ENCODE data around the gene CHPF2. TPM values are rescaled to one million over a fixed set of nuclear protein-coding genes. Genes with fewer than 3 reads are reported as not detected.
A peak's percentile ranks its signal among the peaks of the same experiment; 100 is the strongest.

The CHPF2 gene
- total RNA-seq, 5 donors from 2014 or later (not counting 1 experiment from before 2014, with no cell fraction given), result 34.2 to 66.1 (median 64.1) TPM

DNA sequence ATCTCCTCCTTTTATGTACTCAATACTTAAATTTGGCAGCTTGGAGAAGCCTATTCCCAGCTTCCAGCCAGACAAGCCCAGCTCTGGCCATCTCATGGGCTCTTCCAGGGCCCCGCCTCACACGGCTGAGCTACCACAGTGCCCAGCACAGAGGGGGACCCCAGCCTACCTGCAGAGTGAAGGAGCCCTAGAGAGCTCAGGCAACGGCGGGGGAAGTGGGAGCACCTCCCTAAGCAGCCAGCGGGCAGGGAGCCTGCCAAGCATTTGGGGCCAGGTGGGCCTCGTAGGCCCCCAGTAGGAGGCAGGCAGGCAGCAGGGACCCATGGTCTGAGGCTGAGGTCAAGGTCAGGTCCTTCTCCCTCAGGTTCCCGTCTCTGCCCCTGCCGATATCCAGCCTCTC is 45.3 kb downstream of the CHPF2 start:
- peaks cover 8 to 27% of the 10 kb centered on the region in 2 donors for H3K27me3 Mint-ChIP-seq
- peak overlapping the region in 1 of 2 donors; percentile 78 for H3K27ac Mint-ChIP-seq
- POLR2A ChIA-PET, result no interaction called here
- 89% methylated on average over 4 of the region's 8 CpGs for WGBS (ENCODE audit: insufficient coverage)
- Histone ChIP-seq H3K27me3 (replicated peaks in 1 of 2; ENCODE audit: control insufficient read depth in 2 of 2, extremely low read depth in 1 of 2, insufficient read depth in 2 of 2, low read length in 1 of 2) (peaks cover 0 to 39% of the 10 kb centered on the region in 2 experiments), H3K27ac (ENCODE audit: low read length) (no peak overlapping the region), H3K36me3 (ENCODE audit: control insufficient read depth in 2 of 2, extremely low read depth in 1 of 2, insufficient read depth in 1 of 2, low read length in 1 of 2) (no peaks in the 10 kb centered on the region), H3K4me1 (ENCODE audit: control insufficient read depth in 1 of 2, extremely low read depth in 1 of 2, insufficient read depth in 2 of 2, low read length in 2 of 2) (peaks cover 0 to 28% of the 10 kb centered on the region in 2 experiments), H3K9me3 (no peaks in the 10 kb centered on the region), H3K4me3 (ENCODE audit: control insufficient read depth in 1 of 2, extremely low read depth in 1 of 2, low read length in 1 of 2) (peak overlapping the region in 1 of 2 donors; percentile 54)
- ATAC-seq (replicated peaks in 1 of 4) (no peak), DNase-seq (no peak)
- no peaks in the 10 kb centered on the region for H3K36me3 Mint-ChIP-seq
- CTCF ChIA-PET, result interaction anchor here in 1 of 2 donors (1.6 kb wide), 1 partner anchor 32 kb away, joined by 3 read pairs; no protein-coding TSS in a partner anchor
- H3K4me1 Mint-ChIP-seq, result peaks cover 26 to 33% (median 29%) of the 10 kb centered on the region in 3 donors
- peak overlapping the region; percentile 77 to 81 (median 78) for H3K4me3 Mint-ChIP-seq
- no peaks in the 10 kb centered on the region for H3K9me3 Mint-ChIP-seq

DNA sequence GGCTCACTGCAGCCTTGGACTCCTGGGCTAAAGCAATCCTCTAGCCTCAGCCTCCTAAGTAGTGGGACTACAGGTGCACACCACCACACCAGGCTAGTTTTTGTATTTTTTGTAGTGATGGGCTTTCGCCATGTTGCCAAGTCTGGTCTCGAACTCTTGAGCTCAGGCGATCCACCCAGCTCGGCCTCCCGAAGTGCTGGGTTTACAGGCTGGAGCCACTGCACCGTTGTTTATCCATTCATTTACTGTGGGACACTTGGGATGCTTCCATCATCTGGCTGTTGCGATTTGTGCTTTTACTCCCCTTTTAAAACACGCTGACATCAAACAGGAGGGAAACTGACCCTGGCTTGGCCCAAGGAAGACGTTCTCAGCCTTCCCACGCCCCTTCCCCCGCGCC is 46.7 kb downstream of the CHPF2 start:
- Histone ChIP-seq H3K27ac (ENCODE audit: low read length) (no peak overlapping the region), H3K27me3 (replicated peaks in 1 of 2; ENCODE audit: control insufficient read depth in 2 of 2, extremely low read depth in 1 of 2, insufficient read depth in 2 of 2, low read length in 1 of 2) (peaks cover 2 to 41% of the 10 kb centered on the region in 2 experiments), H3K36me3 (ENCODE audit: control insufficient read depth in 2 of 2, extremely low read depth in 1 of 2, insufficient read depth in 1 of 2, low read length in 1 of 2) (no peaks in the 10 kb centered on the region), H3K4me1 (ENCODE audit: control insufficient read depth in 1 of 2, extremely low read depth in 1 of 2, insufficient read depth in 2 of 2, low read length in 2 of 2) (peaks cover 0 to 24% of the 10 kb centered on the region in 2 experiments), H3K4me3 (ENCODE audit: control insufficient read depth in 1 of 2, extremely low read depth in 1 of 2, low read length in 1 of 2) (no peak overlapping the region), H3K9me3 (no peaks in the 10 kb centered on the region)
- peaks cover 22 to 25% (median 24%) of the 10 kb centered on the region in 3 donors for H3K4me1 Mint-ChIP-seq
- WGBS (ENCODE audit: insufficient coverage), result 87% methylated on average over 12 of the region's 12 CpGs
- H3K27ac Mint-ChIP-seq, result peak overlapping the region; percentile 13 to 39
- ATAC-seq (replicated peaks in 1 of 4), result no peak
- DNase-seq, result no peak
- peaks cover 8 to 30% of the 10 kb centered on the region in 2 donors for H3K27me3 Mint-ChIP-seq
- no peaks in the 10 kb centered on the region for H3K36me3 Mint-ChIP-seq
- H3K9me3 Mint-ChIP-seq, result no peaks in the 10 kb centered on the region
- ChIA-PET POLR2A (no interaction called here), CTCF (no interaction called here)
- H3K4me3 Mint-ChIP-seq, result peak overlapping the region in 1 of 3 donors; percentile 78

- H3K4me1 Mint-ChIP-seq, result peaks cover 18 to 24% (median 22%) of the 10 kb centered on the region in 3 donors
- CTCF ChIA-PET, result no interaction called here
- Histone ChIP-seq H3K9me3 (no peaks in the 10 kb centered on the region), H3K27me3 (replicated peaks in 1 of 2; ENCODE audit: control insufficient read depth in 2 of 2, extremely low read depth in 1 of 2, insufficient read depth in 2 of 2, low read length in 1 of 2) (peaks cover 2 to 41% of the 10 kb centered on the region in 2 experiments), H3K27ac (ENCODE audit: low read length) (no peak overlapping the region), H3K36me3 (ENCODE audit: control insufficient read depth in 2 of 2, extremely low read depth in 1 of 2, insufficient read depth in 1 of 2, low read length in 1 of 2) (no peaks in the 10 kb centered on the region), H3K4me1 (ENCODE audit: control insufficient read depth in 1 of 2, extremely low read depth in 1 of 2, insufficient read depth in 2 of 2, low read length in 2 of 2) (peaks cover 0 to 24% of the 10 kb centered on the region in 2 experiments), H3K4me3 (ENCODE audit: control insufficient read depth in 1 of 2, extremely low read depth in 1 of 2, low read length in 1 of 2) (no peak overlapping the region)
- 78% methylated on average over 2 of the region's 5 CpGs for WGBS (ENCODE audit: insufficient coverage)
- H3K27me3 Mint-ChIP-seq, result peaks cover 8 to 30% of the 10 kb centered on the region in 2 donors
- ATAC-seq (replicated peaks in 1 of 4) (no peak), DNase-seq (no peak)
- no peaks in the 10 kb centered on the region for H3K36me3 Mint-ChIP-seq
- no peak overlapping the region for H3K4me3 Mint-ChIP-seq
- POLR2A ChIA-PET, result interaction anchor here in 1 of 2 donors (0.7 kb wide), 1 partner anchor 53 kb away, joined by 3 read pairs; the partner anchor contains the start of gene ABCF2
- H3K27ac Mint-ChIP-seq, result no peak overlapping the region
- no peaks in the 10 kb centered on the region for H3K9me3 Mint-ChIP-seq
Observed at GRCh38 chr7:151279868-151280267, 47.6 kb downstream of the CHPF2 start.

GRCh38 chr7:151280388-151281019 is 48.2 kb downstream of the CHPF2 start:
- DNase-seq (no peak), ATAC-seq (replicated peaks in 1 of 4) (no peak)
- peaks cover 0 to 20% of the 10 kb centered on the region in 2 experiments for H3K4me1 ChIP-seq (ENCODE audit: control insufficient read depth in 1 of 2, extremely low read depth in 1 of 2, insufficient read depth in 2 of 2, low read length in 2 of 2)
- Mint-ChIP-seq H3K4me3 (no peak overlapping the region), H3K4me1 (peaks cover 12 to 18% (median 17%) of the 10 kb centered on the region in 3 donors), H3K36me3 (no peaks in the 10 kb centered on the region), H3K27me3 (peaks cover 8 to 30% of the 10 kb centered on the region in 2 donors), H3K27ac (no peak overlapping the region), H3K9me3 (no peaks in the 10 kb centered on the region)
- POLR2A ChIA-PET, result interaction anchor here in 1 of 2 donors (0.6 kb wide), 1 partner anchor 37 kb away, joined by 11 read pairs; no protein-coding TSS in a partner anchor
- WGBS (ENCODE audit: insufficient coverage), result 82% methylated on average over 9 of the region's 9 CpGs
- no peaks in the 10 kb centered on the region for H3K9me3 ChIP-seq
- H3K36me3 ChIP-seq (ENCODE audit: control insufficient read depth in 2 of 2, extremely low read depth in 1 of 2, insufficient read depth in 1 of 2, low read length in 1 of 2), result no peaks in the 10 kb centered on the region
- H3K4me3 ChIP-seq (ENCODE audit: control insufficient read depth in 1 of 2, extremely low read depth in 1 of 2, low read length in 1 of 2), result no peak overlapping the region
- peaks cover 2 to 38% of the 10 kb centered on the region in 2 experiments for H3K27me3 ChIP-seq (replicated peaks in 1 of 2; ENCODE audit: control insufficient read depth in 2 of 2, extremely low read depth in 1 of 2, insufficient read depth in 2 of 2, low read length in 1 of 2)
- H3K27ac ChIP-seq (ENCODE audit: low read length), result no peak overlapping the region
- CTCF ChIA-PET, result no interaction called here

DNA sequence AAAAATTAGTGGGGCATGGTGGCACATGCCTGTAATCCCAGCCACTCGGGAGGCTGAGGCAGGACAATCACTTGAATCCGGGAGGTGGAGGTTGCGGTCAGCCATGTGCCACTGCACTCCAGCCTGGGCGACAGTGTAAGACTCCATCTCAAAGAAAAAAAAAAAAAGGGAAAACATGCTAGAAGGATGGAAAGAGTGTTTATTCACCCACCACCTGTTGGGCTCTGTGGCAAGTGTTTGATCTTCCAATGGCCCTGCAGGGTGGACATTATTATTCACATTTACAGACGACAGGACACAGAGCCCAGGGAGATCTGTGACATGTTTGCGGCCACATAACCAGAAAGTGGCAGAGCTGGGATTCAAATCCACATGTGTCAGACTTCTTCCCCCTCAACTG is 49.4 kb downstream of the CHPF2 start:
- no peaks in the 10 kb centered on the region for H3K36me3 ChIP-seq (ENCODE audit: control insufficient read depth in 2 of 2, extremely low read depth in 1 of 2, insufficient read depth in 1 of 2, low read length in 1 of 2)
- ATAC-seq (replicated peaks in 1 of 4) (no peak), DNase-seq (no peak)
- Mint-ChIP-seq H3K36me3 (no peaks in the 10 kb centered on the region), H3K4me3 (no peak overlapping the region), H3K9me3 (no peaks in the 10 kb centered on the region), H3K4me1 (peaks cover 3 to 7% (median 6%) of the 10 kb centered on the region in 3 donors), H3K27ac (no peak overlapping the region), H3K27me3 (peaks cover 8 to 30% of the 10 kb centered on the region in 2 donors)
- peaks cover 2 to 36% of the 10 kb centered on the region in 2 experiments for H3K27me3 ChIP-seq (replicated peaks in 1 of 2; ENCODE audit: control insufficient read depth in 2 of 2, extremely low read depth in 1 of 2, insufficient read depth in 2 of 2, low read length in 1 of 2)
- CTCF ChIA-PET, result no interaction called here
- H3K4me3 ChIP-seq (ENCODE audit: control insufficient read depth in 1 of 2, extremely low read depth in 1 of 2, low read length in 1 of 2), result no peak overlapping the region
- no CpG with 5 or more reads among the region's 6 CpGs for WGBS (ENCODE audit: insufficient coverage)
- H3K27ac ChIP-seq (ENCODE audit: low read length), result no peak overlapping the region
- H3K9me3 ChIP-seq, result no peaks in the 10 kb centered on the region
- POLR2A ChIA-PET, result interaction anchor here in 1 of 2 donors (0.6 kb wide), 1 partner anchor 436 kb away, joined by 4 read pairs; no protein-coding TSS in a partner anchor
- peaks cover 0 to 8% of the 10 kb centered on the region in 2 experiments for H3K4me1 ChIP-seq (ENCODE audit: control insufficient read depth in 1 of 2, extremely low read depth in 1 of 2, insufficient read depth in 2 of 2, low read length in 2 of 2)

- ATAC-seq (replicated peaks in 1 of 4) (no peak), DNase-seq (no peak)
- no peak overlapping the region for H3K4me3 Mint-ChIP-seq
- WGBS (ENCODE audit: insufficient coverage), result 85% methylated on average over 8 of the region's 8 CpGs
- H3K27ac Mint-ChIP-seq, result no peak overlapping the region
- peaks cover 2 to 6% (median 6%) of the 10 kb centered on the region in 3 donors for H3K4me1 Mint-ChIP-seq
- peaks cover 8 to 30% of the 10 kb centered on the region in 2 donors for H3K27me3 Mint-ChIP-seq
- no peaks in the 10 kb centered on the region for H3K9me3 ChIP-seq
- peaks cover 2 to 36% of the 10 kb centered on the region in 2 experiments for H3K27me3 ChIP-seq (replicated peaks in 1 of 2; ENCODE audit: control insufficient read depth in 2 of 2, extremely low read depth in 1 of 2, insufficient read depth in 2 of 2, low read length in 1 of 2)
- H3K4me1 ChIP-seq (ENCODE audit: control insufficient read depth in 1 of 2, extremely low read depth in 1 of 2, insufficient read depth in 2 of 2, low read length in 2 of 2), result peaks cover 0 to 7% of the 10 kb centered on the region in 2 experiments
- CTCF ChIA-PET, result no interaction called here
- H3K4me3 ChIP-seq (ENCODE audit: control insufficient read depth in 1 of 2, extremely low read depth in 1 of 2, low read length in 1 of 2), result no peak overlapping the region
- POLR2A ChIA-PET, result interaction anchor here in 1 of 2 donors (0.6 kb wide), 1 partner anchor 435 kb away, joined by 4 read pairs; no protein-coding TSS in a partner anchor
- no peaks in the 10 kb centered on the region for H3K36me3 ChIP-seq (ENCODE audit: control insufficient read depth in 2 of 2, extremely low read depth in 1 of 2, insufficient read depth in 1 of 2, low read length in 1 of 2)
- H3K9me3 Mint-ChIP-seq, result no peaks in the 10 kb centered on the region
- H3K36me3 Mint-ChIP-seq, result no peaks in the 10 kb centered on the region
- no peak overlapping the region for H3K27ac ChIP-seq (ENCODE audit: low read length)
Observed at GRCh38 chr7:151282111-151282510, 49.8 kb downstream of the CHPF2 start.

Measured in T-cell (primary cell).